ENCODE data around the gene C4orf33.
"Not testable (repeated sequence)": the region's sequence is repeated elsewhere in the genome, so short reads cannot be mapped to it uniquely, and the experiment has no call there.

- TF ChIP-seq, protein P1, sequence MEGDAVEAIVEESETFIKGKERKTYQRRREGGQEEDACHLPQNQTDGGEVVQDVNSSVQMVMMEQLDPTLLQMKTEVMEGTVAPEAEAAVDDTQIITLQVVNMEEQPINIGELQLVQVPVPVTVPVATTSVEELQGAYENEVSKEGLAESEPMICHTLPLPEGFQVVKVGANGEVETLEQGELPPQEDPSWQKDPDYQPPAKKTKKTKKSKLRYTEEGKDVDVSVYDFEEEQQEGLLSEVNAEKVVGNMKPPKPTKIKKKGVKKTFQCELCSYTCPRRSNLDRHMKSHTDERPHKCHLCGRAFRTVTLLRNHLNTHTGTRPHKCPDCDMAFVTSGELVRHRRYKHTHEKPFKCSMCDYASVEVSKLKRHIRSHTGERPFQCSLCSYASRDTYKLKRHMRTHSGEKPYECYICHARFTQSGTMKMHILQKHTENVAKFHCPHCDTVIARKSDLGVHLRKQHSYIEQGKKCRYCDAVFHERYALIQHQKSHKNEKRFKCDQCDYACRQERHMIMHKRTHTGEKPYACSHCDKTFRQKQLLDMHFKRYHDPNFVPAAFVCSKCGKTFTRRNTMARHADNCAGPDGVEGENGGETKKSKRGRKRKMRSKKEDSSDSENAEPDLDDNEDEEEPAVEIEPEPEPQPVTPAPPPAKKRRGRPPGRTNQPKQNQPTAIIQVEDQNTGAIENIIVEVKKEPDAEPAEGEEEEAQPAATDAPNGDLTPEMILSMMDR (conservative IDR thresholded peaks at IDR 0.05 in 1 of 2, IDR thresholded peaks at IDR 0.05 in 1 of 2; ENCODE audit: extremely low read depth in 1 of 2, insufficient read depth in 1 of 2, low read depth in 1 of 2, low read length in 2 of 2): not testable (repeated sequence)
- TF ChIP-seq EZH2 (IDR thresholded peaks at IDR 0.05; ENCODE audit: borderline replicate concordance, low read length): not testable (repeated sequence)
These were observed 26.4 kb upstream of the C4orf33 start for GRCh38 chr4:129069537-129069936.
